Astrocyte (in vitro differentiated cells and primary cell): ENCODE results near the gene GATB.

Experiments used
- EZH2 ChIP-seq: IDR thresholded peaks from 2 replicates; pipeline ENCODE4 v1.6.1; 2012; ENCODE audit warnings: mild to moderate bottlenecking, low read length, inconsistent platforms; ENCODE audit not compliant: insufficient read depth
- TF ChIP-seq, protein P1 (sequence below): IDR thresholded peaks from 2 replicates; pipeline ENCODE4 v1.5.1; 2011; ENCODE audit warnings: low read depth, mild to moderate bottlenecking, inconsistent platforms, low read length, moderate library complexity; ENCODE audit not compliant: insufficient read depth

- TF ChIP-seq, protein P1, sequence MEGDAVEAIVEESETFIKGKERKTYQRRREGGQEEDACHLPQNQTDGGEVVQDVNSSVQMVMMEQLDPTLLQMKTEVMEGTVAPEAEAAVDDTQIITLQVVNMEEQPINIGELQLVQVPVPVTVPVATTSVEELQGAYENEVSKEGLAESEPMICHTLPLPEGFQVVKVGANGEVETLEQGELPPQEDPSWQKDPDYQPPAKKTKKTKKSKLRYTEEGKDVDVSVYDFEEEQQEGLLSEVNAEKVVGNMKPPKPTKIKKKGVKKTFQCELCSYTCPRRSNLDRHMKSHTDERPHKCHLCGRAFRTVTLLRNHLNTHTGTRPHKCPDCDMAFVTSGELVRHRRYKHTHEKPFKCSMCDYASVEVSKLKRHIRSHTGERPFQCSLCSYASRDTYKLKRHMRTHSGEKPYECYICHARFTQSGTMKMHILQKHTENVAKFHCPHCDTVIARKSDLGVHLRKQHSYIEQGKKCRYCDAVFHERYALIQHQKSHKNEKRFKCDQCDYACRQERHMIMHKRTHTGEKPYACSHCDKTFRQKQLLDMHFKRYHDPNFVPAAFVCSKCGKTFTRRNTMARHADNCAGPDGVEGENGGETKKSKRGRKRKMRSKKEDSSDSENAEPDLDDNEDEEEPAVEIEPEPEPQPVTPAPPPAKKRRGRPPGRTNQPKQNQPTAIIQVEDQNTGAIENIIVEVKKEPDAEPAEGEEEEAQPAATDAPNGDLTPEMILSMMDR: no peak
- TF ChIP-seq EZH2: no peak
These were observed 23.9 kb upstream of the GATB start for GRCh38 chr4:151784706-151785105.
